ENCODE results near the gene CARD9.
"Not testable (repeated sequence)": the region's sequence is repeated elsewhere in the genome, so short reads cannot be mapped to it uniquely, and the experiment has no call there.

CARD9 gene

GRCh38 chr9:136333045-136333444 is 40.4 kb downstream of the CARD9 start:
- DNase-seq: no peak

GRCh38 chr9:136332482-136332983 is 40.9 kb downstream of the CARD9 start:
- no peak for DNase-seq

- no peak for DNase-seq
These were observed 41.6 kb downstream of the CARD9 start for GRCh38 chr9:136331556-136332481.

GRCh38 chr9:136331030-136331429 is 42.4 kb downstream of the CARD9 start:
- no peak for DNase-seq

GRCh38 chr9:136330406-136330990 is 43.0 kb downstream of the CARD9 start:
- no peak for DNase-seq

- no peak for DNase-seq
These were observed 43.6 kb downstream of the CARD9 start for GRCh38 chr9:136329636-136330405.

GRCh38 chr9:136329211-136329627 is 44.2 kb downstream of the CARD9 start:
- no peak for DNase-seq

- no peak for DNase-seq
These were observed 44.8 kb downstream of the CARD9 start for GRCh38 chr9:136328622-136329041.

- DNase-seq: no peak
These were observed 45.4 kb downstream of the CARD9 start for GRCh38 chr9:136328011-136328621.

- DNase-seq: no peak
These were observed 46.0 kb downstream of the CARD9 start, which contains the start of gene GPSM1 for GRCh38 chr9:136327304-136327974. GPSM1 (plus strand) TSS chr9:136327539; CDS start chr9:136327696, 157 bp downstream.

GRCh38 chr9:136326761-136327303 is 46.6 kb downstream of the CARD9 start:
- no peak for DNase-seq

- peak; percentile 58 for DNase-seq
These were observed 47.3 kb downstream of the CARD9 start for GRCh38 chr9:136326061-136326760.

GRCh38 chr9:136325358-136325757 is 48.1 kb downstream of the CARD9 start:
- DNase-seq: no peak

GRCh38 chr9:136324501-136325300 is 48.8 kb downstream of the CARD9 start:
- DNase-seq: no peak

GRCh38 chr9:136323371-136323789 is 50.1 kb downstream of the CARD9 start:
- DNase-seq: peak; percentile 54

- no peak for DNase-seq
These were observed 50.6 kb downstream of the CARD9 start for GRCh38 chr9:136322756-136323330.

GRCh38 chr9:136321561-136321960 is 51.9 kb downstream of the CARD9 start:
- no peak for DNase-seq

GRCh38 chr9:136320972-136321371 is 52.5 kb downstream of the CARD9 start:
- not testable (repeated sequence) for DNase-seq

- not testable (repeated sequence) for DNase-seq
These were observed 53.5 kb downstream of the CARD9 start for GRCh38 chr9:136319955-136320354.

GRCh38 chr9:136319244-136319643 is 54.2 kb downstream of the CARD9 start:
- DNase-seq: not testable (repeated sequence)
